A549 (cell line): ENCODE measurements around the gene REL. TPM values are rescaled to one million over a fixed set of nuclear protein-coding genes. Genes with fewer than 3 reads are reported as not detected.
A peak's percentile ranks its signal among the peaks of the same experiment; 100 is the strongest.

Experiments used
- ATAC-seq, 2 experiments: fragments of 200-7000 bp in 1 of 2; fragments of >200 bp in 1 of 2; cut with Nextera tagmentation in 1 of 2; cut with Tn5 transposase in 1 of 2; 3 replicates each; pipeline versions ENCODE4 v1.8.0 to v1.9.1; 2018 to 2020; ENCODE audit warnings: mild to moderate bottlenecking in 1 of 2, moderate library complexity in 1 of 2
- CTCF ChIA-PET: fragments of 300-600 bp; sonication (Branson Sonifier 250); formaldehyde crosslinking; extraction: SDS; loops from one replicate; lab custom pipeline; 2021; ENCODE audit warnings: antibody characterized with exemption, inconsistent platforms; lab: Yijun Ruan, JAX
- POLR2A ChIA-PET: fragments of 350-600 bp; formaldehyde crosslinking; extraction: SDS; loops from one replicate; lab custom pipeline; 2021; ENCODE audit warnings: antibody characterized with exemption, inconsistent platforms; lab: Yijun Ruan, JAX
- DNase-seq, 2 experiments: peaks; one replicate each; pipeline versions ENCODE4 v3.0.0 to v3.0.0-alpha.2; 2011 to 2016; ENCODE audit warnings: low read depth in 1 of 2, low spot score in 1 of 2
- FAIRE-seq: peaks from 2 replicates; lab custom pipeline; 2011; peaks lifted over from hg19 to GRCh38; lab: Jason Lieb, UNC
- H3K27ac ChIP-seq, 2 experiments: fragments of >200 bp; sonication (Bioruptor Twin); formaldehyde crosslinking; 3 replicates each; pipeline ENCODE4 v1.5.1; 2016 to 2017
- H3K4me1 ChIP-seq: fragments of >200 bp; sonication (Bioruptor Twin); formaldehyde crosslinking; 3 replicates; pipeline ENCODE4 v1.6.1; 2016
- H3K4me2 ChIP-seq: fragments of >200 bp; sonication (Bioruptor Twin); formaldehyde crosslinking; 3 replicates; pipeline ENCODE4 v1.6.1; 2016
- H3K4me3 ChIP-seq: fragments of >200 bp; sonication (Bioruptor Twin); formaldehyde crosslinking; 3 replicates; pipeline ENCODE4 v1.5.1; 2016
- H3K9me3 ChIP-seq: fragments of >200 bp; sonication (Bioruptor Twin); formaldehyde crosslinking; 3 replicates; pipeline ENCODE4 v1.6.1; 2016
- BCL3 ChIP-seq: fragments of >200 bp; sonication (Bioruptor Twin); formaldehyde crosslinking; IDR thresholded peaks from 3 replicates; pipeline ENCODE4 v1.6.1; 2016
- CBX8 ChIP-seq: fragments of 200-600 bp; sonication (generic); IDR thresholded peaks from 2 replicates; pipeline ENCODE4 v1.6.1; 2016
- CHD4 ChIP-seq: fragments of 200-600 bp; sonication (generic); IDR thresholded peaks from 2 replicates; pipeline ENCODE4 v1.6.1; 2016; ENCODE audit warnings: antibody characterized with exemption, mild to moderate bottlenecking, borderline replicate concordance
- CTCF ChIP-seq: fragments of >200 bp; sonication (Bioruptor Twin); formaldehyde crosslinking; IDR thresholded peaks from 3 replicates; pipeline ENCODE4 v1.5.1; 2016
- E2F6 ChIP-seq: IDR thresholded peaks from 2 replicates; pipeline ENCODE4 v1.6.1; 2012; ENCODE audit warnings: low read depth, borderline replicate concordance
- ELK1 ChIP-seq: fragments of 150-350 bp; IDR thresholded peaks from 2 replicates; pipeline ENCODE4 v1.6.1; 2014; ENCODE audit warnings: low read depth, mild to moderate bottlenecking, low read length
- FOSL2 ChIP-seq, 2 experiments: fragments of 450-650 bp in 1 of 2; fragments of >200 bp in 1 of 2; sonication (Bioruptor Twin) in 1 of 2; formaldehyde crosslinking; IDR thresholded peaks; 2 replicates each; pipeline versions ENCODE4 v1.5.0 to v1.6.1; 2016 to 2020; ENCODE audit warnings: mild to moderate bottlenecking in 1 of 2, moderate library complexity in 1 of 2
- FOXS1 ChIP-seq: fragments of 250-450 bp; sonication (Bioruptor Pico); IDR thresholded peaks from 2 replicates; pipeline ENCODE4 v1.5.0; 2020; ENCODE audit warnings: mild to moderate bottlenecking, moderate library complexity
- GATA3 ChIP-seq: IDR thresholded peaks from 2 replicates; pipeline ENCODE4 v1.6.1; 2012; ENCODE audit warnings: borderline replicate concordance
- HDAC2 ChIP-seq: fragments of 200-600 bp; sonication (generic); IDR thresholded peaks from 2 replicates; pipeline ENCODE4 v1.6.1; 2016
- HMGXB4 ChIP-seq: fragments of 250-450 bp; sonication (Bioruptor Pico); IDR thresholded peaks from 2 replicates; pipeline ENCODE4 v1.5.0; 2021; ENCODE audit warnings: mild to moderate bottlenecking, moderate library complexity, borderline replicate concordance
- HOXA7 ChIP-seq: fragments of 250-450 bp; sonication (Bioruptor Pico); IDR thresholded peaks from 2 replicates; pipeline ENCODE4 v1.5.0; 2020; ENCODE audit warnings: mild to moderate bottlenecking, moderate library complexity
- HOXB5 ChIP-seq: fragments of 250-450 bp; sonication (Bioruptor Pico); IDR thresholded peaks from 2 replicates; pipeline ENCODE4 v1.5.0; 2020; ENCODE audit warnings: mild to moderate bottlenecking, moderate library complexity
- JUNB ChIP-seq: fragments of >200 bp; sonication (Bioruptor Twin); formaldehyde crosslinking; IDR thresholded peaks from 2 replicates; pipeline ENCODE4 v1.6.1; 2016
- MAZ ChIP-seq: fragments of 150-350 bp; IDR thresholded peaks from 2 replicates; pipeline ENCODE4 v1.6.1; 2014; ENCODE audit warnings: antibody characterized with exemption, low read depth, low read length, borderline replicate concordance
- MYC ChIP-seq: IDR thresholded peaks from 2 replicates; pipeline ENCODE4 v1.6.1; 2012; ENCODE audit warnings: mild to moderate bottlenecking, inconsistent platforms, low read length, improper control_type of control experiment, borderline replicate concordance
- NPAS2 ChIP-seq: fragments of 250-450 bp; sonication (Bioruptor Pico); IDR thresholded peaks from 2 replicates; pipeline ENCODE4 v1.8.0; 2022; ENCODE audit warnings: mild to moderate bottlenecking, moderate library complexity, borderline replicate concordance
- PBX3 ChIP-seq: IDR thresholded peaks from 2 replicates; pipeline ENCODE4 v1.6.1; 2012
- PHF8 ChIP-seq: fragments of 200-600 bp; sonication (generic); IDR thresholded peaks from 2 replicates; pipeline ENCODE4 v1.6.1; 2016; ENCODE audit warnings: low read depth, mild to moderate bottlenecking, antibody characterized with exemption, moderate library complexity, borderline replicate concordance
- POLR2AphosphoS2 ChIP-seq: conservative IDR thresholded peaks from 2 replicates; pipeline ENCODE4 v1.6.1; 2012; ENCODE audit warnings: low read length, improper control_type of control experiment, inconsistent platforms
- RARB ChIP-seq: fragments of 250-450 bp; sonication (Bioruptor Pico); IDR thresholded peaks from 2 replicates; pipeline ENCODE4 v1.8.0; 2021; ENCODE audit warnings: mild to moderate bottlenecking, moderate library complexity
- RNF2 ChIP-seq: fragments of 200-600 bp; sonication (generic); IDR thresholded peaks from 2 replicates; pipeline ENCODE4 v1.6.1; 2016; ENCODE audit warnings: low read depth, mild to moderate bottlenecking, antibody characterized with exemption, moderate library complexity, borderline replicate concordance
- SMC3 ChIP-seq: fragments of >200 bp; sonication (Bioruptor Twin); formaldehyde crosslinking; IDR thresholded peaks from 3 replicates; pipeline ENCODE4 v1.6.1; 2018; ENCODE audit warnings: inconsistent platforms
- SREBF2 ChIP-seq: fragments of 450-650 bp; IDR thresholded peaks from 2 replicates; pipeline ENCODE4 v1.6.1; 2014; ENCODE audit warnings: mild to moderate bottlenecking, moderate library complexity
- TFCP2L1 ChIP-seq: fragments of 250-450 bp; sonication (Bioruptor Pico); IDR thresholded peaks from 2 replicates; pipeline ENCODE4 v1.5.0; 2021; ENCODE audit warnings: mild to moderate bottlenecking
- ZFP36 ChIP-seq: fragments of 450-650 bp; IDR thresholded peaks from 2 replicates; pipeline ENCODE4 v1.6.1; 2014; ENCODE audit warnings: borderline replicate concordance; ENCODE audit not compliant: partially characterized antibody
- WGBS: methylation state at CpG from one replicate; pipeline ENCODE4 v1.1.6; 2017; ENCODE audit errors: missing lambda C conversion rate; 5-methylcytosine and 5-hydroxymethylcytosine counted together
- polyA plus RNA-seq, 4 experiments: library from polyadenylated mRNA; depleted of rRNA in 3 of 4; stranded (reverse); fragments of >200 nt; fragmentation: RNase III in 1 of 4; extraction: RNeasy Plus Mini Kit Qiagen cat#74134 plus additional on column Dnase treatment in 1 of 4; gene quantifications; 2 replicates in 3 of 4; 3 replicates in 1 of 4; pipeline ENCODE4 v1.2.3, GENCODE V29; 2011 to 2017

Gene REL
- polyA plus RNA-seq, 2 of the 4 experiments (the other 2 are of a cell fraction), result 2.4 to 9.3 TPM

GRCh38 chr2:60875520-60875919 is 5.9 kb upstream of the REL start:
- H3K4me2 ChIP-seq, result no peak overlapping the region
- H3K4me1 ChIP-seq, result peaks cover 4% of the 10 kb centered on the region; the same call in 1 of the 3 replicates
- ChIA-PET POLR2A (no interaction called here), CTCF (interaction anchor here (1.6 kb wide), 1 partner anchor 123 kb away, joined by 5 read pairs; no protein-coding TSS in a partner anchor)
- no peak for TF ChIP-seq MAZ
- TF ChIP-seq CHD4, result no peak
- TF ChIP-seq GATA3, result no peak
- no peak for TF ChIP-seq RNF2
- TF ChIP-seq JUNB, result no peak
- TF ChIP-seq MYC, result no peak
- TF ChIP-seq PBX3, result no peak
- no peak for TF ChIP-seq CTCF
- no peak for TF ChIP-seq ZFP36
- no peak for TF ChIP-seq FOXS1 (CRISPR knock-in tag)
- no peak for TF ChIP-seq HDAC2
- no peaks in the 10 kb centered on the region for H3K9me3 ChIP-seq
- FAIRE-seq (no peak), DNase-seq (no peak), ATAC-seq (peak in 1 of 2 experiments; percentile 26; a peak in 1 of 6 replicates)
- no peak overlapping the region for H3K27ac ChIP-seq
- H3K4me3 ChIP-seq, result no peak overlapping the region

GRCh38 chr2:60880643-60881046 is 729 bp upstream of the REL start:
- Histone ChIP-seq H3K9me3 (no peaks in the 10 kb centered on the region), H3K4me1 (peaks cover 19% of the 10 kb centered on the region), H3K27ac (peak overlapping the region; percentile 95), H3K4me3 (peak overlapping the region; percentile 67), H3K4me2 (peak overlapping the region; percentile 73)
- ATAC-seq (peak; percentile 13 to 18; a peak in 3 of 6 replicates), FAIRE-seq (no peak), DNase-seq (no peak)
- ChIA-PET CTCF (interaction anchor here (0.7 to 2.8 kb wide), 3 partner anchors 11 to 170 kb away, joined by 3 to 25 read pairs (median 3); no protein-coding TSS in a partner anchor), POLR2A (interaction anchor here (0.6 to 1.7 kb wide), 3 partner anchors 49 to 84 kb away, joined by 3 to 5 read pairs (median 4); no protein-coding TSS in a partner anchor)
- 9% methylated on average over 18 of the region's 18 CpGs for WGBS
- TF ChIP-seq BCL3 (no peak), POLR2AphosphoS2 (no peak), MYC (no peak), FOXS1 (CRISPR knock-in tag) (no peak), ELK1 (no peak), TFCP2L1 (CRISPR knock-in tag) (no peak), SMC3 (no peak; the same call in 2 of the 3 replicates), HOXA7 (0 out of 2 replicates have a peak, but pooled peaks have one; percentile 11), FOSL2 (IDR thresholded peaks at IDR 0.05) (no peak), FOSL2 (CRISPR knock-in tag; IDR thresholded peaks at IDR 0.05) (no peak), PHF8 (no peak), CBX8 (no peak), E2F6 (no peak), NPAS2 (no peak), SREBF2 (no peak), HMGXB4 (CRISPR knock-in tag) (0 out of 2 replicates have a peak, but pooled peaks have one; percentile 13), HOXB5 (CRISPR knock-in tag) (no peak), RARB (CRISPR knock-in tag) (no peak), CHD4 (no peak)
